ENCODE data around the gene CCNDBP1. TPM values are rescaled to one million over a fixed set of nuclear protein-coding genes. Genes with fewer than 3 reads are reported as not detected.

Gene CCNDBP1
- total and polyA plus RNA-seq, 2 of the 8 experiments (the other 6 are each of a cell fraction or from before 2014, with no cell fraction given) = 23.4 to 29.0 TPM

DNA sequence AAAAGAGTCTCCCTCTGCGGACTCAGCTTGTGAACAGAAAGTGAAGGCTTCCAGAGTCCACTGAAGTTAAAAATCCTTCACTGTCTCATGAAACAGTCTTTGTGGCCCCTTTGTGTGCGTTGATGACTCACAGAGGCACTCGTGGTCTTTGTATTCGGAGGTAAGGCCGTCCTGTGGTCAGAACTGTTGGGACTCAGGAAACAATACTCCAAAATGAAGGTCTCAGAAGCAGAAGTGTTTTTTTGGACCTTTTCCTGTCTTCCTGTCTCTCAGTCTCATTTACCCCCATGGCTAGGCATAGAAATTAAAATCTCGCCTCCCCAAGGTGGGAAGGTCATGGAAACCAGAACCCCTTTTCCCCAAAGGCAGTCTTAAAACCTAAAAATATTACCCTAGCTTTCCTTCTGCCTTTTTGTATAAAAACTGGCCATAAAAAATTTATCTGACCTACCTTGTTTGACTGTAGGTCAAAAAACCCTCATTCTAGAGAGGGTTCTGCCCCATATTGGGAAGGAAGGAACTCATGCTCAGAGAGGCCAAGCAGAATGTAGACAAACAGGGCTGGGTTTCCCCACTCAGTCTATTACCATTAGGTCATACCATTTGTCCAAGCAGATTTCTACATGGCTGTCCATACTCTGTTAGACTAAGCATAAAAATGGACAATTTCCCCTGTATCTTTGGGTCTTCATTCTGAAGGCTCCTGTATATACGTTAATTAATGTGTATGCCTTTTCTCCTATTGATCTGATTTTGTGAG, 54.7 kb downstream of the CCNDBP1 start:
- Histone ChIP-seq H3K79me2 (ENCODE audit: control insufficient read depth in 1 of 2, insufficient read depth in 2 of 2, low read length in 2 of 2) (no peaks in the 10 kb centered on the region), H3K18ac (ENCODE audit: extremely low read depth, low read length) (no peak overlapping the region), H4K91ac (replicated peaks; ENCODE audit: insufficient read length, low read length) (no peak overlapping the region), H2BK120ac (replicated peaks; ENCODE audit: low read depth, low read length) (no peak overlapping the region), H3K27me3 (replicated peaks in 1 of 4; ENCODE audit: control insufficient read depth in 3 of 4, extremely low read depth in 1 of 4, insufficient read depth in 3 of 4, low read length in 3 of 4) (no peaks in the 10 kb centered on the region), H4K8ac (ENCODE audit: extremely low read depth, insufficient read depth, low read length) (no peak overlapping the region), H2BK12ac (ENCODE audit: low read depth, low read length) (no peak overlapping the region), H3K9me3 (ENCODE audit: insufficient read depth in 2 of 2, low read depth in 1 of 2, low read length in 1 of 2) (no peaks in the 10 kb centered on the region), H3K9ac (replicated peaks in 1 of 4; ENCODE audit: extremely low read depth in 1 of 4, low read depth in 3 of 4, low read length in 3 of 4) (no peak overlapping the region), H2BK5ac (ENCODE audit: low read depth, low read length) (no peak overlapping the region), H2BK15ac (ENCODE audit: low read length) (no peak overlapping the region), H4K5ac (ENCODE audit: insufficient read length, low read depth, low read length) (no peak overlapping the region), H3K79me1 (ENCODE audit: low read depth, low read length) (no peaks in the 10 kb centered on the region), H3K36me3 (ENCODE audit: control insufficient read depth in 2 of 4, insufficient read depth in 4 of 4, low read length in 3 of 4) (no peaks in the 10 kb centered on the region), H3K23me2 (ENCODE audit: low read depth, low read length) (no peaks in the 10 kb centered on the region), H2BK20ac (ENCODE audit: low read length) (no peak overlapping the region), H3K4me2 (ENCODE audit: insufficient read depth in 1 of 2, low read depth in 2 of 2, low read length in 2 of 2) (no peak overlapping the region), H3K23ac (ENCODE audit: insufficient read length) (no peak overlapping the region), H3K27ac (ENCODE audit: low read depth, low read length) (no peak overlapping the region), H4K20me1 (replicated peaks in 1 of 2; ENCODE audit: control insufficient read depth in 1 of 2, insufficient read depth in 2 of 2, low read length in 2 of 2) (no peaks in the 10 kb centered on the region), H3K14ac (ENCODE audit: insufficient read length) (no peak overlapping the region), H3K4me1 (replicated peaks in 1 of 4; ENCODE audit: control insufficient read depth in 3 of 4, insufficient read depth in 4 of 4, low read length in 3 of 4) (no peaks in the 10 kb centered on the region), H3K4ac (replicated peaks; ENCODE audit: insufficient read length, low read depth, low read length) (no peak overlapping the region), H2AFZ (ENCODE audit: low read length) (no peak overlapping the region), H3K4me3 (ENCODE audit: extremely low read depth in 1 of 4, insufficient read depth in 2 of 4, low read depth in 3 of 4, low read length in 4 of 4) (no peak overlapping the region), H2AK5ac (ENCODE audit: low read depth, low read length) (no peak overlapping the region), H3K56ac (replicated peaks; ENCODE audit: insufficient read length, low read depth, low read length) (no peak overlapping the region)
- ChIA-PET CTCF (ENCODE audit: partially characterized antibody) (interaction anchor here (1.1 to 6.7 kb wide), 3 partner anchors 11 to 28 kb away, joined by 3 to 39 read pairs (median 5); partner anchors contain the start of gene TGM5), POLR2A (ENCODE audit: partially characterized antibody) (interaction anchor here (1.7 kb wide), 1 partner anchor 13 kb away, joined by 3 read pairs; no protein-coding TSS in a partner anchor)
- WGBS, 2 experiments (ENCODE audit: extremely low coverage in 1 of 2, insufficient coverage in 1 of 2, insufficient read length in 1 of 2, insufficient replicate concordance in 2 of 2, low coverage in 1 of 2, low lambda C conversion rate in 2 of 2, missing lambda C conversion rate in 1 of 2) = 91% methylated on average over 7 of the region's 7 CpGs; no CpG with 5 or more reads in 1 of the 2 experiments
- TF ChIP-seq RXRA (IDR thresholded peaks at IDR 0.05; ENCODE audit: insufficient read depth, low read depth, low read length) (no peak), JUND (IDR thresholded peaks at IDR 0.05; ENCODE audit: low read length) (no peak), FOSL1 (IDR thresholded peaks at IDR 0.05; ENCODE audit: insufficient read depth, low read depth, low read length) (no peak), POU5F1 (IDR thresholded peaks at IDR 0.05; ENCODE audit: low read depth, low read length) (no peak), CBX8 (IDR thresholded peaks at IDR 0.05; ENCODE audit: borderline replicate concordance, low read depth, low read length) (no peak), EP300 (IDR thresholded peaks at IDR 0.05; ENCODE audit: borderline replicate concordance in 1 of 2, low read depth in 2 of 2, low read length in 2 of 2) (no peak)
- DNase-seq (ENCODE audit: low read depth in 1 of 2, low spot score in 2 of 2) (no peak), FAIRE-seq (no peak)

Data from H1 (cell line).